ENCODE data around the gene MED12L.

GRCh38 chr3:151262871-151263525 is 177.5 kb downstream of the MED12L start:
- no peak for TF ChIP-seq ZIC2 (tag by site-specific recombination; IDR thresholded peaks at IDR 0.05)
- TF ChIP-seq OSR2 (tag by site-specific recombination; IDR thresholded peaks at IDR 0.05), result no peak
- TF ChIP-seq TRIM28 (IDR thresholded peaks at IDR 0.05; ENCODE audit: borderline replicate concordance, low read length), result no peak
- TF ChIP-seq ZFP3 (tag by site-specific recombination; IDR thresholded peaks at IDR 0.05; ENCODE audit: low read depth), result no peak
- TF ChIP-seq, protein P1, sequence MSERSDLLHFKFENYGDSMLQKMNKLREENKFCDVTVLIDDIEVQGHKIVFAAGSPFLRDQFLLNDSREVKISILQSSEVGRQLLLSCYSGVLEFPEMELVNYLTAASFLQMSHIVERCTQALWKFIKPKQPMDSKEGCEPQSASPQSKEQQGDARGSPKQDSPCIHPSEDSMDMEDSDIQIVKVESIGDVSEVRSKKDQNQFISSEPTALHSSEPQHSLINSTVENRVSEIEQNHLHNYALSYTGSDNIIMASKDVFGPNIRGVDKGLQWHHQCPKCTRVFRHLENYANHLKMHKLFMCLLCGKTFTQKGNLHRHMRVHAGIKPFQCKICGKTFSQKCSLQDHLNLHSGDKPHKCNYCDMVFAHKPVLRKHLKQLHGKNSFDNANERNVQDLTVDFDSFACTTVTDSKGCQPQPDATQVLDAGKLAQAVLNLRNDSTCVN (tag by site-specific recombination; optimal IDR thresholded peaks at IDR 0.05), result no peak
- no peak for TF ChIP-seq ZNF423 (tag by site-specific recombination; IDR thresholded peaks at IDR 0.05)
- no peak for TF ChIP-seq CTCF (tag by site-specific recombination; IDR thresholded peaks at IDR 0.05)
- no peak for TF ChIP-seq ZSCAN5A (tag by site-specific recombination; IDR thresholded peaks at IDR 0.05)
- no peak for TF ChIP-seq ZNF24 (tag by site-specific recombination; IDR thresholded peaks at IDR 0.05)
- TF ChIP-seq ZNF140 (tag by site-specific recombination; IDR thresholded peaks at IDR 0.05), result no peak
- TF ChIP-seq, protein P2, sequence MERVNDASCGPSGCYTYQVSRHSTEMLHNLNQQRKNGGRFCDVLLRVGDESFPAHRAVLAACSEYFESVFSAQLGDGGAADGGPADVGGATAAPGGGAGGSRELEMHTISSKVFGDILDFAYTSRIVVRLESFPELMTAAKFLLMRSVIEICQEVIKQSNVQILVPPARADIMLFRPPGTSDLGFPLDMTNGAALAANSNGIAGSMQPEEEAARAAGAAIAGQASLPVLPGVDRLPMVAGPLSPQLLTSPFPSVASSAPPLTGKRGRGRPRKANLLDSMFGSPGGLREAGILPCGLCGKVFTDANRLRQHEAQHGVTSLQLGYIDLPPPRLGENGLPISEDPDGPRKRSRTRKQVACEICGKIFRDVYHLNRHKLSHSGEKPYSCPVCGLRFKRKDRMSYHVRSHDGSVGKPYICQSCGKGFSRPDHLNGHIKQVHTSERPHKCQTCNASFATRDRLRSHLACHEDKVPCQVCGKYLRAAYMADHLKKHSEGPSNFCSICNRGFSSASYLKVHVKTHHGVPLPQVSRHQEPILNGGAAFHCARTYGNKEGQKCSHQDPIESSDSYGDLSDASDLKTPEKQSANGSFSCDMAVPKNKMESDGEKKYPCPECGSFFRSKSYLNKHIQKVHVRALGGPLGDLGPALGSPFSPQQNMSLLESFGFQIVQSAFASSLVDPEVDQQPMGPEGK (tag by site-specific recombination; IDR thresholded peaks at IDR 0.05), result no peak
- no peak for TF ChIP-seq ZNF274 (IDR thresholded peaks at IDR 0.05; ENCODE audit: low read length)
- TF ChIP-seq ZNF274 (tag by site-specific recombination; IDR thresholded peaks at IDR 0.05; ENCODE audit: borderline replicate concordance), result no peak
- TF ChIP-seq REPIN1 (tag by site-specific recombination; IDR thresholded peaks at IDR 0.05; ENCODE audit: low read depth), result no peak

Measured in HEK293 (cell line).